IPS DF 4.7 (cell line): ENCODE results near the gene ONECUT2.
"Not testable (repeated sequence)": the region's sequence is repeated elsewhere in the genome, so short reads cannot be mapped to it uniquely, and the experiment has no call there.

Experiments used
- DNase-seq: peaks from one replicate; pipeline ENCODE4 v3.0.0-alpha.2; 2013; ENCODE audit warnings: low spot score; ENCODE audit errors: extremely low read depth

Gene ONECUT2

GRCh38 chr18:57445488-57446319 lies 10.5 kb downstream of the ONECUT2 start:
- no peak for DNase-seq

GRCh38 chr18:57446322-57446721 lies 11.1 kb downstream of the ONECUT2 start:
- DNase-seq: no peak

GRCh38 chr18:57447154-57447621 lies 12.0 kb downstream of the ONECUT2 start:
- DNase-seq: no peak

DNA sequence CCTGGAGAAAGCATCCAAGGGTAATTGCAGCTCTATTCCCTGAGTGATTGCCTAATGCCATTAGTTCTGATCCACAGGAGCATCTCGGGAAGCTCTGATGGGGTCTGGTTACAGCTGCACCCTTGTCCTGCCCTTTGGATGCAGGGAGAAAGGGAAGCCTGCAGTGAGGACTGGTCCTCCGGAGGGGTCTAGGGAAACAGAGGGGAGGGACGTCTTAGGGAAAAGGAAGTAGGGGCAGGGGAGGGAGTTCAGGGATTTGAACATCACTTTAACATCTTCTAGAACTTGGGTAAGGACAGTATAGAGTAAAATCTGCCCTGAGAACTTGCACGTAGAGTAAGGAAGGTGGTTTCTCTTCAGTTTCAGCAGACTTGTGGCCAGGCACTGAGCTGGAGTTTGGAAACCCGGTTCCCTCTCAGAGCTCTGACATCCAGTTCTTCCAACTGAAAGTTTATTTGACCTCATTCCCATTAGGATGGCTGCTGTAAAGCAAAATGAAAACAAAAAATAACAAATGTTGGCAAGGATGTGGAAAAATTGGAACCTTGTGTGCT lies 20.5 kb downstream of the ONECUT2 start:
- no peak for DNase-seq

- DNase-seq: no peak
Observed at GRCh38 chr18:57461652-57462269, 26.6 kb downstream of the ONECUT2 start.

DNA sequence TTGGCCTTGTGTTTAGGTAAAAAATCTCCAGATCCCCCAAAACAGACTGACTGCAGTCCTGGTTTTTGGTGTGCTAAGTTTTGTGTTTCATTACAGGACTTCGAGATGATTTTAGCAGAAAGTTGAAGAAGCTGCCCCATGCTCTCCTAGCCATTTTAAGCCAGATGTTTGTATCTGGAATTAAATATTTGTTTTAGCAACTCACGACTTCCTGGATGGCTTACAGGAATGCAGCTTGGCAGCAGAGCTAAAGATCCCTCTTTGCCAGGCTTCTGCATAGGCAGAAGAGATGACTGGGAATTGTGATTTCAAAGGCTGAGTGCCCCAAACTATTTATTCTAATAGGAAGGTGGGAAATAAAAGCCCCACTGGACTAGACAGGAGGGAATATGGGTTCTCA lies 31.1 kb downstream of the ONECUT2 start:
- DNase-seq: no peak

DNA sequence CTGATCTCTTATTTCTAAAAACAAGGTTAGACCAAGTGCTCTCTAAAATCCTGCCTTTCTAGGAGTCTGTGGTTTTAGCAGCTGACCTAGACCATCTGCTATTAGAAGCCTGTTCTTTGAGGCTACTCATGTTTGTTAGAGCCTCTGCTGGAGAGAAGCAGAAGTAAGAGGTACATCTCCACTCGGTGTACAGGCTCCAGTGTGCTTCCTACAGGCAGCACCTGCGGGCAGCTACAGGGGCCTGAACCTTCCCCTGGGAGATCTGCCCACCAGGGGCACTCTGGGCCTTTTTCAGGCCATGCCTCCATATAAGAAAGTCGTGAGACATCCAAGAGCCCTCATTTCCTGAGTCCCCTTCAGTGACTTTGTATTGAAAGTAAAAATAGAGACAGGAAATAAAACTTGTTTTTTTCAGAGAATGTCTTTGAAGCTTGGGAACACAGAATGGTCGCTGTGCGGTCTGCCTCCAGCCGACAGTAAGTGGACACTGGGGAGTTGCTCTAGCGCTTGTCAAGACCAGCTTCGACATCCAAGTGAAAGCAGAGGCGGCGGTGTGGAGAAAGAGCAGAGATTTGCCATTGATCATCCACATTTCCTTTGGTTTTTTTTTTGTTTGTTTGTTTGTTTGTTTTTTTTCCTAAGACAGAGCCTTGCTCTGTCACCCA lies 31.7 kb downstream of the ONECUT2 start:
- DNase-seq: no peak

GRCh38 chr18:57469884-57470283 lies 34.7 kb downstream of the ONECUT2 start:
- DNase-seq: no peak

GRCh38 chr18:57475408-57475807 lies 40.2 kb downstream of the ONECUT2 start:
- DNase-seq: no peak

DNA sequence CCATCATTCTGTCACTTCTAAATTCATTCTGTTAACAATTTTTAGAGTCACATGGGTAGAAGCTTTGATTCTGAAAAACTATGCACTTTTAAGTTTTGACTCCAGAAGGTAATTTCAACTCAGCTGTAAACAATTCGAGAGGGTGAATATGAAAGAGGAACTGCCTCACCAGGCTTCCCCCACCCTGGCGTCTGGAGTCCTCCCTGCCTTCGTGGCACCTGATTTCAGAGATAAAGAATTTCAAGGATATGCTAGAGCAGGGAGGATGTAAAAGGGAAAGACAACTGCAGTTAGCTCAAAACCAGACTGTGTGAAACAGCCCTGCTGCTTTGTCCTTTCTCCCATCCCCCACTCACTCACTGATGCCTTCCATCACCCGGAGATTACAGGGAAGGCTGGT lies 40.7 kb downstream of the ONECUT2 start:
- DNase-seq: no peak

GRCh38 chr18:57480733-57481132 lies 45.6 kb downstream of the ONECUT2 start:
- no peak for DNase-seq

GRCh38 chr18:57497372-57498294 lies 62.5 kb downstream of the ONECUT2 start:
- no peak for DNase-seq

DNA sequence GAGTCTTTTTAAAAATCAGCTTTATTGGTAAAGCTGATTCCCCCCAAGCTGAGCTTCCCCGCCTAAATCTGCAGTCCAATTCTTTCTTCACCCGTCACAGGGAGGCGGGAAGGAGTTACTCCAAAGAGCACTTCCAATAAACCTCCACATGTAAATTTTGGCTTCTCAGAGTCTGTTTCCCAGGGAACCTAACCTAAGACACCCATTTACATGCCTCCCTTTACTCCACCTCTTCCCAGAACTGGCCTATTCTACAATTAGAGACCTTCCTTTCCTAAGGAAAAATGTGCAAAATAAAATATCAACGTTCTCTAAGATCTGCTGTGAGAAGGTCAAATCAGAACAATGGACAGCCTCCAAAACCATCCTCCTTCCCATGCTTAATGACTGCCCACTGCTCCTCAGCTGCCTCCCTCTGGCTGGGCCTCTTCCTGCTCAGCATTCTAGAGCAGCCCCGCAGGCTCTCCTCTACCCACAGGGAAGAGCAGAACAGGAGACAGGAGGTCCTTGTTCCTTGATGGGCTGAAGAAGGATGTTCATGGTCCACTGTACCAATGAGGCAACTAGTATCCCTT lies 63.6 kb downstream of the ONECUT2 start:
- no peak for DNase-seq

DNA sequence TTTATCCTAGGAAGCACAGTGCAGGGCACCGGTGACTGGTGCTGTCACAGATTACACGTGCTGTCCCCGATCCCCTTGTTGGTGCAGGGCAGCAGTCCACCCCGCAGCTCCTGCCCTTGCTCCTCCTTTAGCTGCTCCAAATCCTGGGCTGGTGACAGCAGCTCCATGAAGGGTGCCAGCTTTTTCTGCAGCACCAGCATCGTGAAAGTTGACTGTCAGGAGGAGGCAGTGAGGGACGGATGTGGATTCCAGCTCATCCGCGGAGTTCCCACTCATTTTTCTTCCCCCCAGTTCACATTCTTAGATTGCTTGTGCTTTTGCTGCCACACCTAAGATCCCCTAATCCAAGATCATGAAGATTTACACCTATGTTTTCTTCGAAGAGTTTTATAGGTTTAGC lies 67.5 kb downstream of the ONECUT2 start:
- no peak for DNase-seq

DNA sequence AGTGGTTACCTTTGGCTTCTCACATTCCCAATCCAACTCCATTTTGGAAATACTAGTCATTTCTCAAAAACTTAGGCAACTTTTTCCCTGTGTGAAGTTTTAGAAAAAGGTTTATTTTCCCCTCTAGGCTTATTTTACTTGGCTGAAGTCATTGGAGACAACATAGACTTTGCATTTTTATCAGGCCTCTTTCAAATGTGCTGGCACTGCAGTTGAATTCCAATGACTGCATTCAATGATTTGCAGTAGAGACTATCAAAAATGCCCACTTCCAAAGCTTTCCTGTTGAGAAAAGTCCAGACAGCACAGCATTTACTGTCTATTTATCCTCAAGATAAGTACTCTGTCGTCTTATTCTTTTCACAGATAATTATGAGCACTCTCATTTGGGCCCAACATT lies 70.1 kb downstream of the ONECUT2 start:
- no peak for DNase-seq

GRCh38 chr18:57516056-57516455 lies 80.9 kb downstream of the ONECUT2 start:
- DNase-seq: no peak

DNA sequence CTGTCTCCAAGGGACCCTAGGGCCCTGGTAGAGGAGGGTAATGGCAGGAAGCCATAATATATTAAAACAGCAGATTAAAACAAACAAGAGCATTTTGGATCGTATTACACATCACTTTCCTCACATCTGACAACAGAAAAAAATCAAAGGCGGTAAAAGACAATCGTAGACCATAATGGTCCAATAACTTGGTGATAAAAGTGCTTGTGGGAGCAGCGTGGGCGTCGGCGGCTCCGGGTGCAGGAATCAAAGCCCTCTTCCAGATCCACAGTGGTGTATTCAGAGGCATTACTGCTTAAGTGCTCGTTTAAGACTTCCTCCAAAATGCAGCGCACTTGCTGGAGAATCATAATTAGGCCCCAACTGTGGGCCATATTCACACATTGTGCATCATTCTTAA lies 83.4 kb downstream of the ONECUT2 start:
- DNase-seq: no peak

DNA sequence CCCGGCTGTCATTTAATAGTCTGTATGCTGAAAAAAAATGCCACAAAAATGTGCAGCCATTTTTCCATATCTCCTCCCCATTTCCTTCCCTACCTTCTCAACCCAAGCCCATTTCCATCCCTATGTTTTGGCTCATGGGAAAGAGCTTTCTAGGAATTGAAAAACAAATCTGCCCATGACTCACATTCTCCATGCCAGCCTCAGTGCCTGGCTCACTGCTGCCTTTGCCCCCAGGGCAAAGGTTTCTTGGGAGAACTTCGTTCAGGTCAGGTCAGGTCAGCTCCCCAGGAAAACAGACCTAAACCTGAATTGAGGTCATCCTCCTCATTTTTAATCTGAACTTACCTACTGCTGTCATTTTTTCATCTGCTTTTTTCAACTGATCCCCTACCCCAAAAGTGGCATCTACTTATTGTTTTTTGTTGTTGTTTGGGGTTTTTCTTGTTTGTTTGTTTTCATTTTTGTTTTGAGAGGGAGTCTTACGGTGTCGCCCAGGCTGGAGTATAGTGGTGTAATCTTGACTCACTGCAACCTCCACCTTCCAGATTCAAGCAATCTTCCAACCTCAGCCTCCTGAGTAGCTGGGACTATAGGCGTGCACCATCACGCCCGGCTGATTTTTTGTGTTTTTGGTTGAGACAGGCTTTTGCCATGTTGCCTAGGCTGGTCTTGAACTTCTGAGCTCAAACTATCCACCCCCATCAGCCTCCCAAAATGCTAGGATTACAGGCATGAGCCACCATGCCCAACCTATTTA lies 84.7 kb downstream of the ONECUT2 start:
- DNase-seq: no peak

- not testable (repeated sequence) for DNase-seq
Observed at GRCh38 chr18:57522348-57522747, 87.2 kb downstream of the ONECUT2 start.
